WTC11 (cell line): ENCODE measurements around the gene ESAM.

ENCODE experiments used
- AR ChIP-seq: fragments of 250-450 bp; sonication (Bioruptor Pico); IDR thresholded peaks from 2 replicates; pipeline ENCODE4 v1.9.0; 2021; ENCODE audit warnings: mild to moderate bottlenecking
- ATF2 ChIP-seq: sonication (generic); formaldehyde crosslinking; IDR thresholded peaks from 2 replicates; pipeline ENCODE4 v1.8.1; 2022; ENCODE audit warnings: low read depth, missing genetic modification reagents, borderline replicate concordance
- GRHL2 ChIP-seq: fragments of 250-450 bp; sonication (Bioruptor Pico); IDR thresholded peaks from 2 replicates; pipeline ENCODE4 v1.8.0; 2022; ENCODE audit warnings: mild to moderate bottlenecking, moderate library complexity; ENCODE audit not compliant: insufficient replicate concordance, severe bottlenecking
- KAT7 ChIP-seq: sonication (generic); formaldehyde crosslinking; IDR thresholded peaks from 2 replicates; pipeline ENCODE4 v1.8.1; 2023; ENCODE audit warnings: missing genetic modification reagents, mild to moderate bottlenecking, borderline replicate concordance
- NFYB ChIP-seq: sonication (generic); formaldehyde crosslinking; conservative IDR thresholded peaks from 2 replicates; pipeline ENCODE4 v1.8.0; 2022; ENCODE audit warnings: low read depth, missing genetic modification reagents
- PRRX2 ChIP-seq: fragments of 250-450 bp; sonication (Bioruptor Pico); IDR thresholded peaks from 2 replicates; pipeline ENCODE4 v1.8.0; 2021; ENCODE audit warnings: mild to moderate bottlenecking
- SMAD3 ChIP-seq: sonication (generic); formaldehyde crosslinking; IDR thresholded peaks from 2 replicates; pipeline ENCODE4 v1.8.0; 2022; ENCODE audit warnings: missing genetic modification reagents, mild to moderate bottlenecking, borderline replicate concordance
- SOX15 ChIP-seq: fragments of 250-450 bp; sonication (Bioruptor Pico); IDR thresholded peaks from 2 replicates; pipeline ENCODE4 v1.9.0; 2021; ENCODE audit warnings: mild to moderate bottlenecking
- SP1 ChIP-seq: sonication (generic); formaldehyde crosslinking; conservative IDR thresholded peaks from 2 replicates; pipeline ENCODE4 v1.8.1; 2022; ENCODE audit warnings: missing genetic modification reagents
- TP53 ChIP-seq: sonication (generic); formaldehyde crosslinking; IDR thresholded peaks from 2 replicates; pipeline ENCODE4 v1.8.1; 2023; ENCODE audit warnings: mild to moderate bottlenecking, missing genetic modification reagents
- ZBTB43 ChIP-seq: sonication (generic); formaldehyde crosslinking; IDR thresholded peaks from 2 replicates; pipeline ENCODE4 v1.8.1; 2023; ENCODE audit warnings: mild to moderate bottlenecking, missing genetic modification reagents
- ZNF263 ChIP-seq: sonication (generic); formaldehyde crosslinking; IDR thresholded peaks from 2 replicates; pipeline ENCODE4 v1.8.1; 2022; ENCODE audit warnings: low read depth, mild to moderate bottlenecking, moderate library complexity, missing genetic modification reagents
- TF ChIP-seq, protein P1 (sequence below): fragments of 200-600 bp; IDR thresholded peaks from 2 replicates; pipeline ENCODE4 v1.8.0; 2022; ENCODE audit warnings: antibody characterized with exemption

GRCh38 chr11:124717786-124718651, 44.1 kb downstream of the ESAM start:
- TF ChIP-seq, protein P1, sequence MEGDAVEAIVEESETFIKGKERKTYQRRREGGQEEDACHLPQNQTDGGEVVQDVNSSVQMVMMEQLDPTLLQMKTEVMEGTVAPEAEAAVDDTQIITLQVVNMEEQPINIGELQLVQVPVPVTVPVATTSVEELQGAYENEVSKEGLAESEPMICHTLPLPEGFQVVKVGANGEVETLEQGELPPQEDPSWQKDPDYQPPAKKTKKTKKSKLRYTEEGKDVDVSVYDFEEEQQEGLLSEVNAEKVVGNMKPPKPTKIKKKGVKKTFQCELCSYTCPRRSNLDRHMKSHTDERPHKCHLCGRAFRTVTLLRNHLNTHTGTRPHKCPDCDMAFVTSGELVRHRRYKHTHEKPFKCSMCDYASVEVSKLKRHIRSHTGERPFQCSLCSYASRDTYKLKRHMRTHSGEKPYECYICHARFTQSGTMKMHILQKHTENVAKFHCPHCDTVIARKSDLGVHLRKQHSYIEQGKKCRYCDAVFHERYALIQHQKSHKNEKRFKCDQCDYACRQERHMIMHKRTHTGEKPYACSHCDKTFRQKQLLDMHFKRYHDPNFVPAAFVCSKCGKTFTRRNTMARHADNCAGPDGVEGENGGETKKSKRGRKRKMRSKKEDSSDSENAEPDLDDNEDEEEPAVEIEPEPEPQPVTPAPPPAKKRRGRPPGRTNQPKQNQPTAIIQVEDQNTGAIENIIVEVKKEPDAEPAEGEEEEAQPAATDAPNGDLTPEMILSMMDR: no peak
- no peak for TF ChIP-seq GRHL2
- TF ChIP-seq TP53: no peak
- no peak for TF ChIP-seq NFYB (CRISPR knock-in tag)
- TF ChIP-seq SOX15 (CRISPR knock-in tag): no peak
- TF ChIP-seq PRRX2: no peak
- TF ChIP-seq ZBTB43: no peak
- no peak for TF ChIP-seq KAT7 (CRISPR knock-in tag)
- no peak for TF ChIP-seq SP1
- TF ChIP-seq AR (CRISPR knock-in tag): no peak
- no peak for TF ChIP-seq ATF2 (CRISPR knock-in tag)
- TF ChIP-seq ZNF263 (CRISPR knock-in tag): no peak
- TF ChIP-seq SMAD3 (CRISPR knock-in tag): no peak
